CD4-positive, alpha-beta memory T cell (primary cell): ENCODE data around the gene GTF3C5. TPM values are rescaled to one million over a fixed set of nuclear protein-coding genes. Genes with fewer than 3 reads are reported as not detected.

ENCODE experiments used
- CTCF ChIA-PET: fragments of 350-600 bp; sonication (Branson Sonifier 250); formaldehyde crosslinking; loops from one replicate; lab custom pipeline; 2021; ENCODE audit warnings: inconsistent platforms; ENCODE audit not compliant: partially characterized antibody; lab: Charles Lee
- POLR2A ChIA-PET: fragments of 350-600 bp; sonication (Branson Sonifier 250); formaldehyde crosslinking; loops from one replicate; lab custom pipeline; 2021; ENCODE audit not compliant: partially characterized antibody; lab: Charles Lee
- DNase-seq, 5 donors: peaks; one replicate each; pipeline versions ENCODE4 v3.0.0 to v3.0.0-alpha.2; 2020 to 2022; ENCODE audit warnings: mixed read lengths in 1 of 5
- H3K27ac ChIP-seq: one replicate; pipeline ENCODE4 v1.7.0; 2013; ENCODE audit warnings: low read depth, low read length
- H3K27me3 ChIP-seq: 2 replicates; pipeline ENCODE4 v1.7.0; 2013; ENCODE audit warnings: mild to moderate bottlenecking, low read length, moderate library complexity; ENCODE audit not compliant: insufficient read depth
- H3K36me3 ChIP-seq: 2 replicates; pipeline ENCODE4 v1.7.0; 2013; ENCODE audit warnings: mild to moderate bottlenecking, low read length, moderate library complexity; ENCODE audit not compliant: insufficient read depth
- H3K4me1 ChIP-seq: 2 replicates; pipeline ENCODE4 v1.7.0; 2013; ENCODE audit warnings: mild to moderate bottlenecking, low read length, moderate library complexity; ENCODE audit not compliant: insufficient read depth
- H3K4me3 ChIP-seq, 2 donors: one replicate each; pipeline ENCODE4 v1.7.0; 2013; ENCODE audit warnings: low read length in 2 of 2, mild to moderate bottlenecking in 1 of 2
- H3K9me3 ChIP-seq, 2 donors: one replicate each; pipeline ENCODE4 v1.7.0; 2013; ENCODE audit warnings: low read length in 2 of 2, control low read depth in 1 of 2; ENCODE audit not compliant: control insufficient read depth in 1 of 2
- H3K27ac Mint-ChIP-seq, 7 donors: one replicate each; pipeline ENCODE4 v1.8.0; 2020 to 2021; ENCODE audit warnings: mixed read lengths in 7 of 7, mild to moderate bottlenecking in 6 of 7, inconsistent platforms in 3 of 7, moderate library complexity in 3 of 7
- H3K27me3 Mint-ChIP-seq, 2 donors: one replicate each; pipeline ENCODE4 v1.8.0; 2020 to 2021; ENCODE audit warnings: mixed read lengths in 2 of 2
- H3K36me3 Mint-ChIP-seq, 2 donors: one replicate each; pipeline ENCODE4 v1.8.0; 2020 to 2021; ENCODE audit warnings: mixed read lengths in 2 of 2, inconsistent platforms in 1 of 2, mild to moderate bottlenecking in 1 of 2
- H3K4me1 Mint-ChIP-seq, 4 donors: one replicate each; pipeline ENCODE4 v1.8.0; 2020 to 2021; ENCODE audit warnings: mixed read lengths in 4 of 4, mild to moderate bottlenecking in 1 of 4
- H3K4me3 Mint-ChIP-seq, 8 donors: one replicate each; pipeline ENCODE4 v1.8.0; 2020 to 2021; ENCODE audit warnings: mixed read lengths in 8 of 8, mild to moderate bottlenecking in 7 of 8, moderate library complexity in 6 of 8, inconsistent platforms in 3 of 8
- H3K9me3 Mint-ChIP-seq, 8 donors: one replicate each; pipeline ENCODE4 v1.8.0; 2020 to 2021; ENCODE audit warnings: mixed read lengths in 8 of 8, mild to moderate bottlenecking in 5 of 8, inconsistent platforms in 3 of 8, moderate library complexity in 1 of 8
- intact Hi-C: fragments of 100-400 bp; cut with micrococcal nuclease; formaldehyde crosslinking; loops from one replicate; pipeline ENCODE4 v1.15.1; 2023
- polyA plus RNA-seq, 2 donors: library from polyadenylated mRNA; unstranded; fragments of 300-500 nt; fragmentation: Illumina TruSeq; gene quantifications; one replicate each; pipeline ENCODE4 v1.2.3, GENCODE V29; 2021
- total RNA-seq, 2 experiments: library from RNA; stranded (reverse); gene quantifications; one replicate each; pipeline ENCODE4 v1.2.3, GENCODE V29; 2021

The GTF3C5 gene
- total and polyA plus RNA-seq, 4 experiments from 2014 or later = 33.5 to 71.5 (median 52.7) TPM

DNA sequence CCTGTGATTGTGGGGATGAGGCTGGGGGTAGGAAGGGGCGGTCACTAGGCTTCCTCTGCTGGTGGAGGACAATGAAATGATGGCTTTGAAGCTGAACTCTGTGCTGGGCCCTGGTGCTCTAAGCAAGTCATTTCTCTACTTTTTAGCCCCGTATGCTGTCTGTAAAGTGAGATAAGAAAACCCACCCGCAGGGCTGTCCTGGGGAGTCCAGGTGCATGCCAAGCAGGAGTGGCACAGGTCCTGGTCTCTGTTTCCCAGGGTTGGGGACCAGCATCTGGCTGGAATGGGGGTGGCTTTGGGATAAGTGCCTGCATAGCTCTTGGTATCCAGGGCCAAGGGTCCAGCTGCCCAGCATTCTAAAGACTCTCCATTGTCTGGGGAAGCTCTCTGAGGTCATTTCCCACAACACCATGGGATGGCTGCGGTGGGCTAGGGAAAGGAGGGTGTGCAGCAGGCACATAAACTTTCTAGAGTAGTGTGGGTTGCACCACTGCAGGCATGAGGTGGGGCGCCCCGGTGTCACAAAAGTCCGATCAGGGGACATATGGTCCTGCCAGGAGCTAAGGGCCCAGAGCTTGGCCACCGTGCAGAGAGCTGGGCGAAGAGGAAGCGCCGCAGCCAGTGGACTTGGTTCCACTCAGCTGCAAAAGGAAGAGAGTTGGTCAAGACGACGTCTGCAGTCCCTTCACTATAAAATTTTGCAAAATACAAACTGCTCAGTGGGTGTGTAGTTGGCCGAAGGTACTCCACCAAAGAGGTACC, 25.6 kb upstream of the GTF3C5 start:
- POLR2A ChIA-PET = no interaction called here

DNA sequence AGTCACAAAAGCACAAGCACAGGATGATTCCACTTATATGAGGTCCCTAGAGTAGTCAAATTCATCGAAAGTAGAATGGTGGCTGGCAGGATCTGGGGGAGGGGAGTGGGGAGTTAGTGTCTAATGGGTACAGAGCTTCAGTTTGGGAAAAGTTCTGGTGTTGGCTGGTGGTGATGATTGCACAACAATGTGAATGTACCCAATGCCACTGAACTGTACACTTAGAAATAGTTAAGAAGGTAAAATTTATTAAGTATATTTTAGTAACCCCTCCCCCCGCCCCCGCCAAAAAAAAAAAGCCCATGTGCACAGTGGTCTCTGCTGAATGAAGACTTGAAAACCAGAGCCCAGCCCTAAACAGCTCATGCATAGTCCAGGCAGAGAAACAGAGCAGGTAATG, 24.8 kb upstream of the GTF3C5 start:
- CTCF ChIA-PET = interaction anchor here (1.2 kb wide), 1 partner anchor 34 kb away, joined by 3 read pairs; no protein-coding TSS in a partner anchor
- H3K4me3 ChIP-seq = no peak overlapping the region
- intact Hi-C loops = no loop called here
- no peaks in the 10 kb centered on the region for H3K36me3 Mint-ChIP-seq
- peaks cover 35 to 45% of the 10 kb centered on the region in 2 donors for H3K27me3 Mint-ChIP-seq
- no peaks in the 10 kb centered on the region for H3K36me3 ChIP-seq
- H3K4me3 Mint-ChIP-seq = no peak overlapping the region
- H3K27ac Mint-ChIP-seq = no peak overlapping the region
- no peaks in the 10 kb centered on the region for H3K4me1 ChIP-seq
- H3K27ac ChIP-seq = no peak overlapping the region
- peaks cover 10% of the 10 kb centered on the region for H3K27me3 ChIP-seq
- no peak for DNase-seq
- H3K9me3 ChIP-seq = no peaks in the 10 kb centered on the region
- peaks cover 0 to 6% (median 4%) of the 10 kb centered on the region in 8 donors for H3K9me3 Mint-ChIP-seq
- H3K4me1 Mint-ChIP-seq = no peaks in the 10 kb centered on the region
- POLR2A ChIA-PET = no interaction called here

More for the DNA sequence above, 25.6 kb upstream of the GTF3C5 start:
- no peaks in the 10 kb centered on the region for H3K4me1 Mint-ChIP-seq
- intact Hi-C loops = no loop called here
- no peak overlapping the region for H3K27ac ChIP-seq
- CTCF ChIA-PET = interaction anchor here (1.2 kb wide), 1 partner anchor 33 kb away, joined by 3 read pairs; no protein-coding TSS in a partner anchor
- H3K9me3 ChIP-seq = no peaks in the 10 kb centered on the region
- H3K9me3 Mint-ChIP-seq = peaks cover 0 to 5% (median 3%) of the 10 kb centered on the region in 8 donors
- H3K27me3 Mint-ChIP-seq = peaks cover 39 to 50% of the 10 kb centered on the region in 2 donors
- H3K4me3 Mint-ChIP-seq = no peak overlapping the region
- no peak for DNase-seq
- peaks cover 10% of the 10 kb centered on the region for H3K27me3 ChIP-seq
- no peak overlapping the region for H3K27ac Mint-ChIP-seq
- H3K4me3 ChIP-seq = no peak overlapping the region
- H3K4me1 ChIP-seq = no peaks in the 10 kb centered on the region
- no peaks in the 10 kb centered on the region for H3K36me3 ChIP-seq
- no peaks in the 10 kb centered on the region for H3K36me3 Mint-ChIP-seq

DNA sequence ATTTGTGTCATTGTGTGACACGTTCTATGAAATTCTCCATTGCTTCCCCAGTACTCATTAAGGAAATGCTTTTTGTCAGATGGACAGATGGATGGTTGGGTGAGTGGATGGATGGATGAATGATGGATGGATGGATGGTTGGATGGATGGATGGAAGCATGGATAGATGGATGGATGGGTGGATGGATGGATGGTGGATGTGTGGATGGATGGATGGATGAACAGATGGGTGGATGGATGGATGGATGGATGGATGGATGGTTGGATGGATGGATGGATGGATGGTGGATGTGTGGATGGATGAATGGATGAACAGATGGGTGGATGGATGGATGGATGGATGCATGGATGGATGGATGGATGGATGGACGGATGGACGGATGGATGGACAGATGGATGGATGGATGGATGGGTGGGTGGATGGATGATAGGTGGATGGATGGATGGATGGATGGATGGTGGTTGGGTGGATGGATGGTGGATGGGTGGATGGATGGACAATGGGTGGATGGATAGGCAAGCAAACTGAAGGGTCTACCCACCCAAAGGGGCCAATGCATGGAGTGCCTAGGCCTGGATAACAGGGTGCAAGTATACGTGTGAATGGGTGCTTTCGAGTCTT, 24.0 kb upstream of the GTF3C5 start:
- no peak for DNase-seq
- Histone ChIP-seq H3K27me3 (peaks cover 10% of the 10 kb centered on the region), H3K27ac (no peak overlapping the region), H3K4me3 (no peak overlapping the region), H3K9me3 (no peaks in the 10 kb centered on the region), H3K4me1 (no peaks in the 10 kb centered on the region), H3K36me3 (no peaks in the 10 kb centered on the region)
- Mint-ChIP-seq H3K27ac (no peak overlapping the region), H3K36me3 (no peaks in the 10 kb centered on the region), H3K27me3 (peaks cover 35 to 45% of the 10 kb centered on the region in 2 donors), H3K4me1 (no peaks in the 10 kb centered on the region), H3K9me3 (peaks cover 0 to 6% (median 4%) of the 10 kb centered on the region in 8 donors), H3K4me3 (no peak overlapping the region)
- ChIA-PET CTCF (no interaction called here), POLR2A (no interaction called here)
- intact Hi-C loops = no loop called here

DNA sequence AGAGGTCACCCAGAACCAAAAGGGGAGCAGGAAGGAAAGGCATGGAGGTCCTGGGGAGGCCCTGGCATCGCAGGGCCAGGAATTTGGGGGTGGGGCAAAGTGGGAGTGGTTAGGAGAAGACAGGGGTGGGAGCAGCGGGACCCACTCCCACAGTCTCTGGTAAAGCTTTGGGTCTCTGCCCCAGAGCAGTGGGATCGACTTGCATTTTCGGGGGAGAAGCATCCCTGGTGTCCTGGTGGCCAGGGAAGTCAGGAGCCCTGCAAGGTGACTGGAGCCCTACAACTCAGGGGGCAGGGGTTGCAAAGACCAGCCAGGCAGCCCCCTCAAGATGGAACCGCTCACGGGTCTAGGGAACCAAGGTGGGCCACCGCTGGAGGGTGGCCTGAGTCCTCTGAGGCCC, 22.4 kb upstream of the GTF3C5 start:
- POLR2A ChIA-PET = no interaction called here
- DNase-seq = no peak
- no peak overlapping the region for H3K27ac Mint-ChIP-seq
- no peak overlapping the region for H3K4me3 Mint-ChIP-seq
- Histone ChIP-seq H3K4me3 (no peak overlapping the region), H3K27ac (no peak overlapping the region), H3K9me3 (no peaks in the 10 kb centered on the region), H3K4me1 (no peaks in the 10 kb centered on the region), H3K27me3 (peaks cover 1% of the 10 kb centered on the region), H3K36me3 (no peaks in the 10 kb centered on the region)
- CTCF ChIA-PET = no interaction called here
- no peaks in the 10 kb centered on the region for H3K36me3 Mint-ChIP-seq
- intact Hi-C loops = no loop called here
- no peaks in the 10 kb centered on the region for H3K4me1 Mint-ChIP-seq
- H3K9me3 Mint-ChIP-seq = peaks cover 0 to 6% (median 4%) of the 10 kb centered on the region in 8 donors
- H3K27me3 Mint-ChIP-seq = peaks cover 27 to 34% of the 10 kb centered on the region in 2 donors

DNA sequence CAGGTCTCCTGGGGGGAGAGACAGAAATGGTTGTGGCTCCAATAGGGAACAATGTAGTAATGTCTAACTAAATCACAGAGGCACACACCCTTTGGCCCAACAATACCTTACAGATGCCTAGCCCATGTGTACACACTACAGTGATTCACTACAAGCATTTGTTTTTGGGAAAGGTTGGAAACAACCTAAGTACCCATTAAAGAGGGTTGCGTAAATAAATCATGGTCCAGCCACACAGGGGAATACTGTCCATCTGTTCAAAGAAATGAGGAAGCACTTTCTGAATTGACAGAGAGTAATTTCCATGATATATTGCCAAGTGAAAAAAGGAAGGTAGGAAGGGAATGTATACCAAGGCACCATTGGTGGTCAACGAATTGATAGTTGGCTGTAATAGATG, 22.0 kb upstream of the GTF3C5 start:
- intact Hi-C loops = no loop called here
- Mint-ChIP-seq H3K27me3 (peaks cover 26 to 32% of the 10 kb centered on the region in 2 donors), H3K27ac (no peak overlapping the region), H3K9me3 (peaks cover 0 to 7% (median 4%) of the 10 kb centered on the region in 8 donors), H3K36me3 (no peaks in the 10 kb centered on the region), H3K4me3 (no peak overlapping the region), H3K4me1 (no peaks in the 10 kb centered on the region)
- CTCF ChIA-PET = no interaction called here
- no peaks in the 10 kb centered on the region for H3K36me3 ChIP-seq
- DNase-seq = no peak
- POLR2A ChIA-PET = no interaction called here
- H3K27me3 ChIP-seq = no peaks in the 10 kb centered on the region
- no peak overlapping the region for H3K4me3 ChIP-seq
- H3K27ac ChIP-seq = no peak overlapping the region
- H3K4me1 ChIP-seq = no peaks in the 10 kb centered on the region
- no peaks in the 10 kb centered on the region for H3K9me3 ChIP-seq

DNA sequence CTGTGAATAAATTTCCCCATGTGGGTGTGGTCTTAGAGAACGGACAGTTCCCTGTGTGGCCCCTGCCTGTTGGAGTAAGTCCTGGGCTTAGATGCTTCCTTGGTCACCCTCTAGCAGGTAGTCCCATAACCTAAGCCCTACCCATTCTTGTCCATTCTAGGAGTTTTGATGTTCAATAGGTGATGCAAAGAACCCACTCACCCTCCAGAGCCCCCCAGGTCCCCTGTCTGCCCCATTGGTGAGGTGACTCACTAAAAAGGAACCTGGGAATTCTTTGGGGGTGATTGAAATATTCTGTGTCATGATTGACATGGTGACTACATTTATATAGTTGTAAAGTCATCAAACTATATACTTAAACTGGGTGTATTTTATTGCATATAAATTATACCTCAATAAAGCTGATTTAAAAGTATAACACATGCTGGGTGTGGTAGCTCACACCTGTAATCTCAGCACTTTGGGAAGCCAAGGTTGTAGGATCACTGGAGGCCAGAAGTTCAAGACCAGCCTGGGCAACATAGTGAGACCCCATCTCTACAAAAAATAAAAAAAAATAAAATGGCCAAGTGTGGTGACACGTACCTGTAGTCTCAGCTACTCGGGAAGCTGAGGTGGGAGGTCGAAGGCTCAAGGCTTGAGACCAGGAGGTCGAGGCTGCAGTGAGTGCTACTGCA, 20.8 kb upstream of the GTF3C5 start:
- H3K4me1 Mint-ChIP-seq = no peaks in the 10 kb centered on the region
- POLR2A ChIA-PET = no interaction called here
- Histone ChIP-seq H3K4me3 (no peak overlapping the region), H3K27me3 (no peaks in the 10 kb centered on the region), H3K27ac (no peak overlapping the region), H3K36me3 (no peaks in the 10 kb centered on the region), H3K9me3 (no peaks in the 10 kb centered on the region), H3K4me1 (no peaks in the 10 kb centered on the region)
- intact Hi-C loops = no loop called here
- peaks cover 0 to 5% of the 10 kb centered on the region in 2 donors for H3K36me3 Mint-ChIP-seq
- peaks cover 0 to 15% (median 9%) of the 10 kb centered on the region in 8 donors for H3K9me3 Mint-ChIP-seq
- CTCF ChIA-PET = interaction anchor here (2.5 kb wide), 1 partner anchor 12 kb away, joined by 13 read pairs; no protein-coding TSS in a partner anchor
- peaks cover 20 to 33% of the 10 kb centered on the region in 2 donors for H3K27me3 Mint-ChIP-seq
- H3K27ac Mint-ChIP-seq = no peak overlapping the region
- no peak for DNase-seq
- H3K4me3 Mint-ChIP-seq = no peak overlapping the region

DNA sequence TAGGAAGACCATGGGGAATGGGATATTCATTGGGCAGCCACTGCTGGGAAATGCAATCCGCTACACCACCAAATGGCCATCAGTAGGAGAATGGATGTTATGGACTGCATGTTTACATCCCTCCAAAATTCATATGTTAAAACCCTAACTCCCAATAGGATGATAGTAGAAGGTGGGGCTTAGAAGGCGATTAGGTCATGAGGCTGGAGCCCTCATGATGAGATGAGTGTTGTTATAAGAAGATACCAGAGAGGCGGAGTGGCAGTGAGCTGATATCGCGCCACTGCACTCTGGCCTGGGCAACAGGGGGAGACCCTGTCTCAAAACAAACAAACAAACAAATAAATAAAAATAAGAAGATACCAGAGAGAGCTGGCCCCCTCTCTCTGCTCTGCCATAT, 16.1 kb upstream of the GTF3C5 start:
- Mint-ChIP-seq H3K4me3 (no peak overlapping the region), H3K27ac (peak overlapping the region in 1 of 7 donors; percentile 37), H3K27me3 (peaks cover 10 to 15% of the 10 kb centered on the region in 2 donors), H3K36me3 (peaks cover 0 to 5% of the 10 kb centered on the region in 2 donors), H3K9me3 (peaks cover 0 to 26% (median 14%) of the 10 kb centered on the region in 8 donors), H3K4me1 (no peaks in the 10 kb centered on the region)
- Histone ChIP-seq H3K9me3 (no peaks in the 10 kb centered on the region), H3K27me3 (no peaks in the 10 kb centered on the region), H3K4me3 (no peak overlapping the region), H3K36me3 (no peaks in the 10 kb centered on the region), H3K4me1 (no peaks in the 10 kb centered on the region), H3K27ac (no peak overlapping the region)
- no peak for DNase-seq
- ChIA-PET POLR2A (no interaction called here), CTCF (no interaction called here)
- intact Hi-C loops = no loop called here
